LHCN-M2 (cell line): ENCODE data around the gene ZNHIT1. TPM values are rescaled to one million over a fixed set of nuclear protein-coding genes. Genes with fewer than 3 reads are reported as not detected.

Experiments
- DNase-seq: peaks from one replicate; pipeline ENCODE4 v3.0.0-alpha.2; 2012; ENCODE audit warnings: low read depth
- total RNA-seq: library from RNA; depleted of rRNA; stranded (reverse); fragments of >200 nt; gene quantifications from 2 replicates; pipeline ENCODE4 v1.2.3, GENCODE V29; 2014

ZNHIT1 gene
- total RNA-seq, 1 experiment from 2014 or later, result 134 TPM

DNA sequence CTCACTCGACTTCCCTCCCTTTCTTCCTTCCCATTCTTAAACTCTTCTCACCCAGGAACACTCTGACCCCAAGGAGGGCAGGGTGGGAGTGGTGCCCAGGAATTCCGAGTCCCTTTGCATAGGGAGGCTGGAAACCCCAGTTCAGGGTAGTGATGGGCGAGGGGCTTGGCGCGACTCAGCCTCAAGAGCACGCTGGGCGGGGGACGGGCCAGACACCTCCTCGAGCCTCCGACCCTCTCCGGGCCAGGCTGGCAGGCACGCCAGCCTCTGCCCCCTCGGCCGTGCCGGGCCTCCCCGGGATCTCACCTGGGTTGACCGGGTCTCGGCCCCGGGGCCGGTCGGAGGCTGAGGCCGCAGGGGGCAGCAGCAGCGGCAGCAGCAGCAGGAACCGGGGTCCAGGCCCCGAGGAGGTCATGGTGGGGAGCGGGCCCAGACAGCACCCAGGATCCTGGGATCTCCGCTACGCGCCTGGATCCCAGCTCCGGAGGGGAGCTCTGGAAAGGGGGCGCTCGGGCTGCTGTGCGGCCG is 1.0 kb upstream of the ZNHIT1 start:
- peak; percentile 34 for DNase-seq

DNA sequence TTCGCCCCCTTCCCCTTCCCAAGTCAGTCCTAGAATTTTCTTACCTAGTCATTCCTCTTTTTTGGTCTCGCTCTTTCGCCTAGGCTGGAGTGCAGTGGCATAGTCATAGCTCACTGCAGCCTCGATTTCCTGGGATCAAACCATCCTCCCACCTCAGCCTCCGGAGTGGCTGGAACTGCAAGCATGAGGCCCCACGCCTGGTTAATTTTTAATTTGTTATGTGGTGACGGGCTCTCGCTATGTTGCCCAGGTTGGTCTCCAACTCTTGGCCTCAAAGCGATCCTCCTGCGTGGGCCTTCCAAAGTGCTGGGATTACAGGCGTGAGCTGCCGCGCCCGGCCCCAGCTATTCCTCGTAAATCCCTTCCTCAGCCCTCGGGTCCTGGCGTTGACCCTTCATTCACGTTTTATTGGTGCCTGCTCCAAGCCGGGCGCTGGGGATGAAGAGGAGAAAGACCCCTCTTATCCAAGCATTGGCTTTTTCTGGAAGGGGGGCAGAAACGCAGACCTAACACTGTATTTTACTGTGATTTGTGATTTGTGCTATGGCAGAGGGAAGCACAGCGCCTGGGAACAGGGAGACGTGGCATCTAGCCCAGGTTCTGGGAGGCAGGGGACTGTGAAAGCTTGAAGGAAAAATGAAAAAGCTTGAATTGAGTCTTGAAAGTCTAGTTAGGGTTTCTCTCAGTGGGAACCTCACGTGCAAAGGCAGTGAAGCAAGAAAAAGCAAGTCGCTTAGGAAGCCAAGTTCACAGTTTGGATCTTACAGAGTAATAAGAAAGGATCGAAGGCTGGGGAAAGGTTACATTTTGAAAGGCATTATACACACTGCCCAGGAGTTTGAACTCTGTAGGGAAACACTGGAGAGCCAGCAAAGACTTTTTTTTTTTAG is 516 bp downstream of the ZNHIT1 start:
- DNase-seq, result no peak

DNA sequence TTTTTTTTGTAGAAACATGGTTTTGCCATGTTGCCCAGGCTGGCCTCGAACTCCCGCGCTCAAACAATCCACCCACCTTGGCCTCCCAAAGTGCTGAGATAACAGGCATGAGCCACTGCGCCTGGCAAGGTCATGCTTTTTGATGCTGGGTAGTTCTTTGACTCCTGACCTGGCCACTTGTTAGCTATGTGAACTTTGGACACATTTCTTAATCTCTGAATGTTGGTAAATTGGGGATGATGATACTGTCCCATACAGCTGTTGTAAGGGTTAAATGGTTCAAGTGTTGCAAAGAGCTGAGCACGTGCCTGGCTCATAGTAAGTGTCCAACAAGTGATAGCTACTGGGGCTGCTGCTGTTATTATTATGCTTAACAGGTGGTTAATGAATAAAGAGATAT is 2.3 kb downstream of the ZNHIT1 start:
- no peak for DNase-seq

DNA sequence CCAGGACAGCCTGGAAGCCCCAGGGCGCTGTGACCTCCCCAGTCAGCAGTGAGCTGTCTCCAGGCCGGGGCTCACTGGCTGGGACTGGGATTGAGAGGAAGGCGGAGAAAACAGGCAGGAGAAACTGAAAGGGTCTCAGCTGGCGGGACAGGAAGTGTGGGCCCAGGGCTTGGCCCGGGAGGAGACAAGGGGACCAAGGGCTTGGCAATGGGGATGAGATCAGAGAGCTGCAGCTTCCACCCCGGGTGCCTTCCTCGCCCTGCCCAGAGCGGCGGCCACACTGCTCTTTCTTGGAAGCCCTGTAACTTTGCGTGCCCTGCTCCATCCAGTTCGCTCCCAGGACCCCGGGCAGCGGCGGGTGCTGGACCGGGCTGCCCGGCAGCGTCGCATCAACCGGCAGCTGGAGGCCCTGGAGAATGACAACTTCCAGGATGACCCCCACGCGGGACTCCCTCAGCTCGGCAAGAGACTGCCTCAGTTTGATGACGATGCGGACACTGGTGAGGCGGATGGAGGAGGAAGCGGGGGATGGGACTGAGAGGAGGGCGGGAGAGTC is 4.4 kb downstream of the ZNHIT1 start:
- no peak for DNase-seq

DNA sequence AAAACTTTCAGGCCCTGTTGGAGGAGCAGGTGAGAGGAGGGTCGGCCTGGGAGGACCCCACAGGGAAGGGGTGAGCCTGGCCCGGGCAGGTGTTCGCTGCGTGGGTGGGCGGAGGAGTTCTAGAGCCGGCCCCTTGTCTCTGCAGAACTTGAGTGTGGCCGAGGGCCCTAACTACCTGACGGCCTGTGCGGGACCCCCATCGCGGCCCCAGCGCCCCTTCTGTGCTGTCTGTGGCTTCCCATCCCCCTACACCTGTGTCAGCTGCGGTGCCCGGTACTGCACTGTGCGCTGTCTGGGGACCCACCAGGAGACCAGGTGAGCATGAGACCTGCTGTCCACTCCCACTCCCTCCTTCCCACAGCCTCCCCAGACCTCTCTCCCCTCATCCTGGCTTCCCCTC is 5.6 kb downstream of the ZNHIT1 start:
- no peak for DNase-seq

DNA sequence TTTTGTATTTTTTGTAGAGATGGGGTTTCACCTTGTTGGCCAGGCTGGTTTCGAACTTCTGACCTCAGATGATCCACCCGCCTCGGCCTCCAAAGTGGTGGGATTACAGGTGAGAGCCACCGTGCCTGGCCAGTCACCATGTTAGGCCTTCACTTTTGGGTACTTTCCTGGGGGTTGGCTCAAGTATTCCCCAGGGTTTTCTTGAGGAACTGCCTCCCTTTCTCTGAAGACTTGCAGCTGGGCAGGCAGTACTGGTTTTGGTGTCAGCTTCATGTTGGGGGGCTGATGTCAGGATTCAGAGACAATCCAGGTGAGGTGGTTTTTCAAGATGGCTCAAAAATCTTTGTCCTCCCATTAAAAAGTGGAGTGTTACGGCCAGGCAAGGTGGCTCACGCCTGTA is 7.7 kb downstream of the ZNHIT1 start:
- DNase-seq, result no peak

DNA sequence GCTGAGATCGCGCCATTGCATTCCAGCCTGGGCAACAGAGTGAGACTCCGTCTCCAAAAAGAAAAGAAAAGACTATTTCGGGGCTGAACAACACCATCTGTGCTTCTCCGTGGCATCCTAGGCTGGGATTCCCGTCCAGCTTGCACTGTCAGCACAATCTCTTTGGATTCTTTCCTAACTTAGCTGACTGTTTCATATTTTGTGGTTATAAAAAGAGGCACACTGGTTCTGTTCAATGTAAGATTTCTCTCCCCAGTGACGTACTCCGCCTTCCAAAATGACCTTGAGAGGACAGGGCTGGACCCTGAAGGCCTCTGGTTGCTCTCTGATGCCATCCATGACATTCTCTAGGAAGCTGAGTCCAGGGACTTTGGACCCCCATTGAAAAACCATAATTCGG is 8.8 kb downstream of the ZNHIT1 start:
- DNase-seq, result no peak

DNA sequence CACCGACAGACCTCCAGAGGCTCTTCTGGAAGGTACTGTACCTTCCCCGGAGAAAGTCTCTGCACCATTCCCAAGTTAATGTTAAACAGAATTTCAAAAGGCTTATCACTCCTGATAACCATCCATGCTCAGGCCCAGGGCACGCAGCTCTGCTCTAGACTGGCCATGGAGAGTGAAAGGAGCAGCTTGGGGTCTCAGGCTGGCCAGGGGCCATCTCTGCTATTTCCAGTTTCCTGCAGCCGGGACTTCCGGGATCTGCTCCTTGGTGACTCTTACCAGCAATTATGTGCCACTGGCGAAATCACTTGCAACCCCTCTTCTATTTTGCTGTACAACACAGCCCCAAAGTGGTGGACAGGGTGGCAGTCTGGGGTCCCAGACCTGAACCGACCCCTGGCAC is 13.7 kb downstream of the ZNHIT1 start:
- DNase-seq, result no peak

DNA sequence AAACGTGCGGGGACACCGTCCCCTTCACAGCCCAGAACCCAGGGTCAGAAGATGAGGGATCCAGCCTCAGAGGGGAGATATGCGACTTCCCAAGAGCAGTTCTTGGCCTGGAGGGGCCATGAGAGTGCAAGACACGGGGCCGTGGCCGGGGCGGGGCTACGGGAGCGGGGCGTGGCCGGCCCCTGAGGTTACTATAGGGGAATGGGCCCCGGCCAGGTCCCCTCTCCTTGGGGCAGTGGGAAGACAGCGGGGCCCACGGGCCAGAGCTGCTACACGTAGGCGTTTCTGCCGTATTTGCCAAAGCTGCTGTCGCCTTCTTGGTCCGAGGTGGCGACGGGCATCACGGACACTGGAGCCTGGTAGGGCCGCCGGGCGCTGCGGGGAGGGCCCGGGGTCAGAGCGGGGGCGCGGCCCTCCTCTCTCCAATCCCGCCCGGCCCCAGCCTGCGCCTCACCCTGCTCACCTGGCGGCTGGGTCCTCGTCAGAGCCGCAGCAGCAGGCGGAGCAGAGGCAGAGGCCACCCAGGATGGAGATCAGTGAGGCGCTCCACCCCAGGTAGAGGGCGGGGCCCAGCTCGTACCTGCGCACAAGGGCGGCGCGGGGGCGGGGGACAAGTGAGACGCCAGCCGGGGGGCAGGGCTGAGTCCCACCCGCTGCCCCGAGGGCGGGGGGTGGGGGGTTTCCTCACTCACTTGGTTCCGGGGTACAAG is 14.3 kb downstream of the ZNHIT1 start:
- DNase-seq, result no peak

DNA sequence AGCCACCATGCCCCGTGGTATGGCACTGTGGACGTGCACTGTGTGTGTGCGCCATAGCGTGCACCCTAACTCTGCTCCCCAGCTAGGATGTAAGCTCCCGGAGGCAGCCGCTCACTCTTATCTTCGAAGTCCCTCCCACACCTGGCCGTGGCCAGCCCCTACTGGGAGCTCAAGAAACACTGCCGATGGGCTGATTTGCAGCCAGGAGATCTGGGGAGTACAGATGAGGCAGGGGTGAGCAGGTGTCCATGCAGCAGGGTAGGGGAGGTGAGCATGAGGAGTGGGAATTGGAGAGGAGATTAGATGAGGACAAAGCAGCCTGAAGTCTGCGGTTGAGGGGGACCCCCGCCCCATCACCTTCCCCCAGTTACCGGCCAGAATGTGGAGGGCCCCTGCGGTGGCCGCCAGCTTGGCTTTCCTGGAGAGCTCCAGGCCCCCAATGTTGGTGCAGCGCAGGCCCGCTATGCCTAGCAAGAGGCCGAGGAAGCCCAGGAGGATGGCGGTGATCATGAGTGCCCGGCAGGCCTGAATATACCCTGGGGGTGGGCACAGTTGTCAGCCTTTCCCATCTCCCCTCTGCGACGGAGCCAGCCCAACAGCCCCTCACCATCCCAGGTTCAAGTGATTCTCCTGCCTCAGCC is 16.1 kb downstream of the ZNHIT1 start:
- no peak for DNase-seq

DNA sequence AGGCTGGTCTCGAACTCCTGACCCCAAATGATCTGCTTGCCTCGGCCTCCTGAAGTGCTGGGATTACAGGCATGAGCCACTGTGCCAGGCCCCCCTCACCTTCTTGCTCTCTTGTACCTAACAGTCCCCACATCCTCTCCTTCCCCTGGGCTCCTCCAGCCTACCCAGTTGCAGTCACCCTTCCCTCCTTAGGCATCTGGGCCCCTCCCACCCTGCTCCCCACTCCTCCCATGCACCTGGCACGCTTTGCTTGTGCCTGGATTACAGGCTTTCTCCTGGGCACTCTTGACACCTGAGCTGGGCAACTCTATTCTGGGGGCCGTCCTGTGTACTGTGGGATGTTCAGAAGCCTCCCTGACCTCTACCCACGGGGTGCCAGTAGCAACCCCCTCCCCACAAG is 16.7 kb downstream of the ZNHIT1 start:
- no peak for DNase-seq

DNA sequence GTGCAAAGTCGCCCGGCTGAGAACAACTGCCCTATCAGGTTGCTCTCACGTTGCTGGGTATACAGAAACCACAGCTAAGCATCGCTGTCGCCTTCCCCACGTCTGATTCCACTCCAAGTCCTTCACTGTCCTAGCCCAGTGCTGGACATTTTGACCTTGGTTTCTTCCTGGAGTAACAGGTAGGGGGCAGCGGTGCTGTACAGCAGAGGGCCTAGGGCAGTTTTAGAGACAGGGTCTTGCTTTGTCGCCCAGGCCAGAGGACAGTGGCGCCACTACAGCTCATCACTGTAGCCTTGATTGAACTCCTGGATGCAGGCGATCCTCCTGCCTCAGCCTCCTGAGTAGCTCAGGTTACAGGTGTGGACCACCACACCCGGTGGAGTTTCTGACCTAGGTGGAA is 17.1 kb downstream of the ZNHIT1 start:
- DNase-seq, result no peak

DNA sequence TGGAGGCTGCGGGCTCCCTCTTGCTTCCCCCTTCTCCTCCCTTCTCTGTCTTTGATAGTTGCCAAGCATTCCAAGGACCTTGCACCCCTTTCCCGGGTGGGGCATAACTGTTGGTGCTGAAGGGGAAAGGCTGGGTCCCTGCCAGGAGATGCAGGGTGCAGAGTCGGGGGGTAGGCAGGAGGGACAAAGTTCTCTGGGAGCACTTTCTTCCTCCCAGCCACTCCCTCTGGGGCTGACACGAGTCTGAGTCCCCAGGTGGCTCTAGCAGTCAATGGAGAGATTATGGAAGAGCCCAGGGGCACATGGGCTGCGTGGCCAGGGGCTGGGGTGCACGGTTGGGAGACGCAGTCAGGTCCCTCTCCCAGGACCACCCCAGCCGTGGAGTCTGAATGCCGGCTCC is 17.6 kb downstream of the ZNHIT1 start:
- DNase-seq, result no peak

DNA sequence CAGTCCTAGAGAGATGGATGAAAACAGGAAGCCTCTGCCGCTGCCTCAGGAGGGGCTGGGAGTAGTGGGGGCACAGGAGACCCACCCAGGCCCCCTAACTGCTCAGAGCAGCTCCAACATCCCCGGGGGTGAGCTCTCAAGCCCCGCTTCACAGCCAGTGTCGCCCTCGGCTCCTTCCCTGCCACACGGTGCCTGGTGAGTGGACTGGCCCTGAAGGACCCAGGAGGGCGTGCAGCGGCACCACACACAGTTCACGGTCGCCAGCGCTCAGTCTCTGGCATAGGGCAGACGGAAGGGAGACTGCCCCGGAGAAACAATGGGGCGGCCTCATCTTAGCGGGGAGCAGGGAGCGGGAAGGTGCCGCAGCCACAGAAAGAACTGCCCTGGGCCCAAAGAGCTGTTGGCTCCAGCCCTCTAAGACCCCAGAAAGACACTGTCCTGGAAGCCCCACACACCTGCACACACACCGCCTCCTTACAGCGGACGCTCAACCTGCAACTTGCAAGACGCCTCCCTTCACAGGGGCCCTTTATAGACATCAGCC is 18.4 kb downstream of the ZNHIT1 start:
- DNase-seq, result no peak

DNA sequence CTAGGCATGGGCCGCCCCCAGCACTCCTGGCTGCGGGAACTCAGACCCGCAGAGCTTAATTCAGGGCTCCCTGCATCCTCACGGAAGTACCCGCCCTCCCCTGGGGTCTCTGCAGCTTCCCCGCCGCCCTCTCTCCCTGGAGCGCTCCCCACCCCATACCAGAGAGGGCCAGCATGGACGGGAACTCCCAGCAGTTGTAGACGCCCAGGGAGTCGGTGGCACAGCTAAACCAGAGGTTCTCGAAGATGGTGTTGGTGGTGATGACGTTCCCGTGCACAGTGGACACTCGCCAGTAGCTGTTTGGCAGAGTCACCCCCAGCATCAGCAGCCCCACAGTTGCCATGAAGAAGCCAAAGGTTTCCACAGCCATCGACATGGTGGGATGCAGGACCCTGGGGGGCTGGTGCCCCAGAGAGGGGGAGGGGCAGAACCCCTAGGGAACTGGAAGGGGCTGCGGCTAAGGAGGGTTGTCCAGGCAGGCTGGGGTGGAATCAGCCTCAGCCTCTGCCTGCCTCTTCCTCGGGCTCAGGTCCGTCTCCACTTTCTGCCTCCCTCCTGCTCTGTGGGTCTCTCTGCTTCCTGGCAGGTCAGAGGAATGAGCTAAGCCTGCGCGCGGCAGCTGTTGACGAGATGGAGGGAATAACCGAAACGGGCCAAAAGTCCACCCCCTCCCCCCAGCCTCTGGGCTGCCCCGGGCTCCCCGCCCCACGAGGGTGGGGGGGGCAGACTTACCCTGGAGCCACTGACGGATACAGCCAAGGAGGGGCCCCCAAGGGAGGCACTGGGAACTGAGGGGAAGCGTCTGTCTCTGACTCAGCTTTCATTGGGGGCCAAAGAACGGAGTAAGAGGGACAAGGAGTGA is 19.5 kb downstream of the ZNHIT1 start, which contains the start of gene CLDN15:
CLDN15 (minus strand) TSS at position 597 of the 862 bp plus-strand sequence; CDS start at position 376, 221 bp downstream.
- DNase-seq, result no peak

DNA sequence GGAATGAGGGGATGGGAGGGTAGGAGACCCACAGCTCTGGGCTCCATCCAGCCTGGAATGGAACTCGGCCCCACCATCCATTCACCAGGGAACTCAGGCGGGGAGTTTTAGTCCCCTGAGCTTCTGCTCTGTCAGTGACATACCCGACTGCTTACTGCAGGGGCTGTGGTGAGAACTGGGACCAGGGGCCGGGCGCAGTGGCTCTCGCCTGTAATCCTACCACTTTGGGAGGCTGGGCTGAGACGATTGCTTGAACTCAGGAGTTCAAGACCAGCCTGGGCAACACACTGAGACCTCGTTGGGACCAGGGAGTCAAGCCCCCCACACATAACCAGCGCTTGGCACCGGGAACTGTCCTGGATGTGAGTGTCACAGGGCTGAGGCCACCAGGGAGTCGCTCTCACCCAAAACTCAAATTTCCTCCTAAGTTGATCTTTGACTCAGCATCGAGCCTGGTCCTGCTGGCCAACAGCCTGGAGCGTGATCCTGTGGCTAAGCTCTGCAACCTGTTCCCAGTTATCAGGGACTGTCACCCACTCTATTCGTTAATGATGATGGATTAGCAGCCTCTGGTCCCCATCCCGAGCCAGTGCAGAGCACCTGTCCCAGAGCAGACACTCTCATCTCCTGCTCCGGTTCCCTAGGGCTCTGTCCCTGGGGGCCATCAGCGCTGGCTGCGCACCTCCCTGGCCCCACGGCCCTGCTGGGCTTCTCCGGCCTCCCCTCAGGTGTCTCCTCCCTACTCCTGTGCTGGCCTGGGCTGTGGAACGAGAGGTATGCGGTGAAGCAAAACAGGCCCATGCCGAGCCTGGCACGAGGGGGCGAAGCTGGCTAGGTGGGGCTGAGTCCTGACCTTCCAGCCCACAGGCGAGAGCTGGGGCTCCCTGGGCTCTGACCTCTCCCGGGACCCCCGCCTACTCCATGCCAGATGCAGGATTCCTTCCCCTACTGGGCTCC is 20.5 kb downstream of the ZNHIT1 start:
- DNase-seq, result no peak

DNA sequence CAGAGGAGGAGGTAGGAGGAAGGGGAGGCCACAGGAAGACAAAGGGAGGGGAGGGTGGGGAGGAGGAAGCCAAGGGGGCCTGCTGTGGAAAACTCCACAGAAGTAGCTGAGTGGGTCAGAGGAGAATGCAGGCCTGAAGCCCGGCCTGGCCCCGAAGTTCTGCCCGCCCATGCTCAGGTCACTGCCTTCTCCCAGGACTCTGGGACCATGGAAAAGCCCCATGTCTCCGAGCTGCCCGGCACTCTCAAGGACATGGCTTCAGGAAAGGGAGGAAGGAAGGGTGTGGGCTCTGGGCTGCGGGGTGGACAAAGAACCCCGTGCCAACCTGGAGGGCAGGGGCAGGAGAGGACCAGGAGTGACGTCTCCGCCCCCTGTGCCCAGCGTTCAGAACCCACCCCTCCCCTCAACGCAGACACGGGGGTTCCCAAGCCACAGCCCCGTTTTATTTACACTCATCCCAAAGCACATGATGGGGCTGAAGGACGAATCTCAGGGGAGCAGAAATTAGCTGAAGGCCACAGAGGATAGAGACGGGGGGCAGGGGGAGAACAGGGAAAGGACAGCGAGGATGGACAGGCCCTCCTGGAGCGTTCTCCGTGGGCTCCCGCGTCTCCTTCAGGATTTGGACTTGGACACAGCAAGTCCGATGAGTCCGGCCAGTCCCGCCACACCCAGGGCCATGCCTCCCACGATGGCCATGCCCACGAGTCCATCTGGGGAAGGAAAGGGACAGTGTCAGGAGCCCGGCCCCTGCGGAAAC is 21.4 kb downstream of the ZNHIT1 start:
- DNase-seq, result no peak

DNA sequence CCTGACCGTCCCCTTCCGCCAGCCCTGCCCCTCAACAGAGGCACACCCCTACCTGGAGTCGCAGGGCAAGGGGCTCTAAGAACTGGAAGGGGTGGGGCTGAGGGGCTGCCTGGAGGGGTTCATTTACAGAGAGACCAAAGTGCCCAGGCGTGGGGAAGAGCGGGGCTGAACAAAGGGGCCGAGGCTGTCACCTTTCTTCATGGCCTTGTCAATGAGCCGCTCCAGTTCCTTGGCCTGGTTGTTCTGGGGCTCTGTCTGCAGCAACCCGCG is 21.9 kb downstream of the ZNHIT1 start:
- no peak for DNase-seq
